ENCODE results near the gene IPO5.

The IPO5 gene

DNA sequence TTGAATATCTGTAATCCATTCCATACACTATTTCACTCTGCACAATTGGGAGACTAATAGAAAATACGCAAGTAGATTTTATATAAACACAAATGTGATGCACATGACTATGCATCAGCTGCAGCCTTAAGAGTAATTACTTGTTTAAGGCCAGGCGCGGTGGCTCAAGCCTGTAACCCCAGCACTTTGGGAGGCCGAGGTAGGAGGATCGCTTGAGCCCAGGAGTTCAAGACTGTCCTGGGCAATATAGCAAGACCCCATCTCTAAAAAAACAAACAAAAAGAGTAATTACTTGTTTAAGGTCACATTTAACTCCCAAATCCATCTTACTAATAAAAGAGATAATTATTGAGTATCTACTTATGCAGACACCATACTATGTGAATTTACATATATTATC, 18.0 kb downstream of the IPO5 start:
- no peaks in the 10 kb centered on the region for H3K36me3 ChIP-seq (ENCODE audit: control insufficient read depth in 1 of 2, insufficient read depth in 2 of 2, low read length in 2 of 2)
- no peak for DNase-seq
- H3K79me1 ChIP-seq (ENCODE audit: low read length), result peaks cover 9% of the 10 kb centered on the region
- H3K23ac ChIP-seq (ENCODE audit: low read length), result no peak overlapping the region
- H3K27ac ChIP-seq (ENCODE audit: low read depth, low read length), result no peak overlapping the region
- H2BK120ac ChIP-seq (ENCODE audit: insufficient read depth, low read length, poor library complexity), result no peak overlapping the region
- H3K27me3 ChIP-seq (ENCODE audit: insufficient read depth, low read length), result no peaks in the 10 kb centered on the region
- no peak overlapping the region for H3K18ac ChIP-seq (ENCODE audit: low read length)
- no peak overlapping the region for H3K4me2 ChIP-seq (ENCODE audit: low read length)
- H2BK12ac ChIP-seq (ENCODE audit: low read length), result no peak overlapping the region
- no peak overlapping the region for H3K14ac ChIP-seq (ENCODE audit: low read length)
- H4K8ac ChIP-seq (ENCODE audit: low read depth, low read length), result no peak overlapping the region
- WGBS (ENCODE audit: extremely low coverage, insufficient coverage, insufficient read length), result no CpG with 5 or more reads among the region's 5 CpGs
- H3K4me3 ChIP-seq (ENCODE audit: low read depth, low read length), result no peak overlapping the region
- H3K9me3 ChIP-seq (ENCODE audit: insufficient read depth, low read depth, low read length), result no peaks in the 10 kb centered on the region
- H4K91ac ChIP-seq (ENCODE audit: low read depth, low read length), result no peak overlapping the region
- H2AK5ac ChIP-seq (ENCODE audit: low read length), result no peak overlapping the region
- H3K4me1 ChIP-seq (ENCODE audit: control insufficient read depth in 1 of 2, insufficient read depth in 2 of 2, low read length in 2 of 2), result peaks cover 0 to 2% of the 10 kb centered on the region in 2 experiments
- H4K12ac ChIP-seq (ENCODE audit: low read depth, low read length), result no peak overlapping the region
- peaks cover 7% of the 10 kb centered on the region for H3K79me2 ChIP-seq (ENCODE audit: control insufficient read depth, insufficient read depth, low read length, poor library complexity)
- H3K4ac ChIP-seq (ENCODE audit: low read depth, low read length), result no peak overlapping the region
- no peak overlapping the region for H3K9ac ChIP-seq (ENCODE audit: low read length)
- H2AFZ ChIP-seq (ENCODE audit: insufficient read depth, low read length, poor library complexity), result no peak overlapping the region
- H2BK5ac ChIP-seq (ENCODE audit: low read depth, low read length, poor library complexity), result no peak overlapping the region

- H3K4me3 ChIP-seq (ENCODE audit: low read depth, low read length), result no peak overlapping the region
Measured at GRCh38 chr13:97974773-97975172, 21.3 kb downstream of the IPO5 start.

DNA sequence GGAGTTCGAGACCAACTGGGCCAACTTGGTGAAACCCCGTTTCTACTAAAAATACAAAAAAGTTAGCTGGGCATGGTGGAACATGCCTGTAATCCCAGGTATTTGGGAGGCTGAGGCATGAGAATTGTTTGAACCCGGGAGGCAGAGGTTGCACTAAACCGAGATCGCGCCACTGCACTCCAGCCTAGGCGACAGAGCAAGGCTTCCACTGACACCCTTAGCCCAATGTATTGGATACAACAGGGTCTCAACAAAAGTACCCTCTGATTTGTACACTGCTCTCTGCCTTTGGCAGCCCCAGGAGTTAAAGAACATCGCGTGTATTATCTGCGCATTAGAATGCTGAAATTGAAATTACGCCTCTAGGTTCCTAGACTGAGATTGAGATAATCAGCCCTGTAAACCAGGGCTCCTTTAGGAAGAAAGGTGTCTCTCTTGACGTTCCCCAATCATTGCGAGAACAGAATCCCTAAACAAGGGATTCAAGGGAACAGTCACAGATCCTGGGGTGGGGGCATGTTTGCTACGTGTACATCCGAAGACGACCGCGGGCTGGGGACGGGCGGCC, 21.9 kb downstream of the IPO5 start:
- H3K79me1 ChIP-seq (ENCODE audit: low read length), result peaks cover 14% of the 10 kb centered on the region
- peak in 1 of 2 donors; percentile 52 for DNase-seq
- H2AFZ ChIP-seq (ENCODE audit: insufficient read depth, low read length, poor library complexity), result peak overlapping the region; percentile 97
- peak overlapping the region; percentile 74 for H3K4me2 ChIP-seq (ENCODE audit: low read length)
- peaks cover 11% of the 10 kb centered on the region for H3K79me2 ChIP-seq (ENCODE audit: control insufficient read depth, insufficient read depth, low read length, poor library complexity)
- H4K12ac ChIP-seq (ENCODE audit: low read depth, low read length), result peak overlapping the region; percentile 63
- H2AK5ac ChIP-seq (ENCODE audit: low read length), result no peak overlapping the region
- H3K14ac ChIP-seq (ENCODE audit: low read length), result peak overlapping the region; percentile 76
- no peak overlapping the region for H3K23ac ChIP-seq (ENCODE audit: low read length)
- peak overlapping the region; percentile 96 for H4K91ac ChIP-seq (ENCODE audit: low read depth, low read length)
- peak overlapping the region; percentile 92 for H4K8ac ChIP-seq (ENCODE audit: low read depth, low read length)
- H3K4me3 ChIP-seq (ENCODE audit: low read depth, low read length), result peak overlapping the region; percentile 85
- H3K4ac ChIP-seq (ENCODE audit: low read depth, low read length), result peak overlapping the region; percentile 56
- H3K27me3 ChIP-seq (ENCODE audit: insufficient read depth, low read length), result no peaks in the 10 kb centered on the region
- peak overlapping the region; percentile 73 for H3K18ac ChIP-seq (ENCODE audit: low read length)
- WGBS (ENCODE audit: extremely low coverage, insufficient coverage, insufficient read length), result no CpG with 5 or more reads among the region's 20 CpGs
- peak overlapping the region; percentile 25 for H2BK12ac ChIP-seq (ENCODE audit: low read length)
- H3K9me3 ChIP-seq (ENCODE audit: insufficient read depth, low read depth, low read length), result no peaks in the 10 kb centered on the region
- H3K9ac ChIP-seq (ENCODE audit: low read length), result peak overlapping the region; percentile 88
- H3K4me1 ChIP-seq (ENCODE audit: control insufficient read depth in 1 of 2, insufficient read depth in 2 of 2, low read length in 2 of 2), result peaks cover 0 to 2% of the 10 kb centered on the region in 2 experiments
- H3K36me3 ChIP-seq (ENCODE audit: control insufficient read depth in 1 of 2, insufficient read depth in 2 of 2, low read length in 2 of 2), result peaks cover 0 to 1% of the 10 kb centered on the region in 2 experiments
- peak overlapping the region; percentile 70 for H2BK120ac ChIP-seq (ENCODE audit: insufficient read depth, low read length, poor library complexity)
- peak overlapping the region; percentile 98 for H2BK5ac ChIP-seq (ENCODE audit: low read depth, low read length, poor library complexity)
- peak overlapping the region; percentile 98 for H3K27ac ChIP-seq (ENCODE audit: low read depth, low read length)

More at GRCh38 chr13:97974773-97975172, 21.3 kb downstream of the IPO5 start:
- DNase-seq, result no peak
- Histone ChIP-seq H3K27me3 (ENCODE audit: insufficient read depth, low read length) (no peaks in the 10 kb centered on the region), H3K14ac (ENCODE audit: low read length) (no peak overlapping the region), H3K9ac (ENCODE audit: low read length) (no peak overlapping the region), H3K18ac (ENCODE audit: low read length) (no peak overlapping the region), H3K4ac (ENCODE audit: low read depth, low read length) (no peak overlapping the region), H3K4me1 (ENCODE audit: control insufficient read depth in 1 of 2, insufficient read depth in 2 of 2, low read length in 2 of 2) (peaks cover 0 to 2% of the 10 kb centered on the region in 2 experiments), H4K8ac (ENCODE audit: low read depth, low read length) (no peak overlapping the region), H2BK5ac (ENCODE audit: low read depth, low read length, poor library complexity) (no peak overlapping the region), H3K27ac (ENCODE audit: low read depth, low read length) (no peak overlapping the region), H4K12ac (ENCODE audit: low read depth, low read length) (no peak overlapping the region), H2BK120ac (ENCODE audit: insufficient read depth, low read length, poor library complexity) (no peak overlapping the region), H3K36me3 (ENCODE audit: control insufficient read depth in 1 of 2, insufficient read depth in 2 of 2, low read length in 2 of 2) (peaks cover 0 to 1% of the 10 kb centered on the region in 2 experiments), H3K9me3 (ENCODE audit: insufficient read depth, low read depth, low read length) (no peaks in the 10 kb centered on the region), H3K4me2 (ENCODE audit: low read length) (no peak overlapping the region), H4K91ac (ENCODE audit: low read depth, low read length) (no peak overlapping the region), H2BK12ac (ENCODE audit: low read length) (no peak overlapping the region), H3K23ac (ENCODE audit: low read length) (no peak overlapping the region), H2AK5ac (ENCODE audit: low read length) (no peak overlapping the region), H3K79me1 (ENCODE audit: low read length) (peaks cover 14% of the 10 kb centered on the region), H3K79me2 (ENCODE audit: control insufficient read depth, insufficient read depth, low read length, poor library complexity) (peaks cover 11% of the 10 kb centered on the region), H2AFZ (ENCODE audit: insufficient read depth, low read length, poor library complexity) (no peak overlapping the region)
- no CpG with 5 or more reads among the region's 2 CpGs for WGBS (ENCODE audit: extremely low coverage, insufficient coverage, insufficient read length)

GRCh38 chr13:97975848-97976609, 22.6 kb downstream of the IPO5 start:
- Histone ChIP-seq H4K12ac (ENCODE audit: low read depth, low read length) (peak overlapping the region; percentile 91), H3K14ac (ENCODE audit: low read length) (peak overlapping the region; percentile 85), H3K27me3 (ENCODE audit: insufficient read depth, low read length) (no peaks in the 10 kb centered on the region), H3K79me2 (ENCODE audit: control insufficient read depth, insufficient read depth, low read length, poor library complexity) (peaks cover 11% of the 10 kb centered on the region), H3K9me3 (ENCODE audit: insufficient read depth, low read depth, low read length) (no peaks in the 10 kb centered on the region), H3K4ac (ENCODE audit: low read depth, low read length) (peak overlapping the region; percentile 82), H3K4me1 (ENCODE audit: control insufficient read depth in 1 of 2, insufficient read depth in 2 of 2, low read length in 2 of 2) (peaks cover 0 to 2% of the 10 kb centered on the region in 2 experiments), H2AK5ac (ENCODE audit: low read length) (no peak overlapping the region), H4K8ac (ENCODE audit: low read depth, low read length) (peak overlapping the region; percentile 92), H3K18ac (ENCODE audit: low read length) (peak overlapping the region; percentile 89), H3K4me3 (ENCODE audit: low read depth, low read length) (peak overlapping the region; percentile 85), H4K91ac (ENCODE audit: low read depth, low read length) (peak overlapping the region; percentile 96), H3K36me3 (ENCODE audit: control insufficient read depth in 1 of 2, insufficient read depth in 2 of 2, low read length in 2 of 2) (peaks cover 0 to 1% of the 10 kb centered on the region in 2 experiments), H3K9ac (ENCODE audit: low read length) (peak overlapping the region; percentile 88), H2BK5ac (ENCODE audit: low read depth, low read length, poor library complexity) (peak overlapping the region; percentile 98), H2BK12ac (ENCODE audit: low read length) (peak overlapping the region; percentile 39), H3K79me1 (ENCODE audit: low read length) (peaks cover 14% of the 10 kb centered on the region), H3K27ac (ENCODE audit: low read depth, low read length) (peak overlapping the region; percentile 98), H2AFZ (ENCODE audit: insufficient read depth, low read length, poor library complexity) (peak overlapping the region; percentile 97), H3K4me2 (ENCODE audit: low read length) (peak overlapping the region; percentile 93), H2BK120ac (ENCODE audit: insufficient read depth, low read length, poor library complexity) (peak overlapping the region; percentile 97), H3K23ac (ENCODE audit: low read length) (no peak overlapping the region)
- WGBS (ENCODE audit: extremely low coverage, insufficient coverage, insufficient read length), result no CpG with 5 or more reads among the region's 84 CpGs
- DNase-seq, result peak; percentile 82 to 92
